EL (cell line): ENCODE results near the gene PCK1.
"Not testable (repeated sequence)": the region's sequence is repeated elsewhere in the genome, so short reads cannot be mapped to it uniquely, and the experiment has no call there.

ENCODE experiments used
- DNase-seq: peaks from one replicate; pipeline ENCODE4 v3.0.0-alpha.2; 2016

PCK1 gene

DNA sequence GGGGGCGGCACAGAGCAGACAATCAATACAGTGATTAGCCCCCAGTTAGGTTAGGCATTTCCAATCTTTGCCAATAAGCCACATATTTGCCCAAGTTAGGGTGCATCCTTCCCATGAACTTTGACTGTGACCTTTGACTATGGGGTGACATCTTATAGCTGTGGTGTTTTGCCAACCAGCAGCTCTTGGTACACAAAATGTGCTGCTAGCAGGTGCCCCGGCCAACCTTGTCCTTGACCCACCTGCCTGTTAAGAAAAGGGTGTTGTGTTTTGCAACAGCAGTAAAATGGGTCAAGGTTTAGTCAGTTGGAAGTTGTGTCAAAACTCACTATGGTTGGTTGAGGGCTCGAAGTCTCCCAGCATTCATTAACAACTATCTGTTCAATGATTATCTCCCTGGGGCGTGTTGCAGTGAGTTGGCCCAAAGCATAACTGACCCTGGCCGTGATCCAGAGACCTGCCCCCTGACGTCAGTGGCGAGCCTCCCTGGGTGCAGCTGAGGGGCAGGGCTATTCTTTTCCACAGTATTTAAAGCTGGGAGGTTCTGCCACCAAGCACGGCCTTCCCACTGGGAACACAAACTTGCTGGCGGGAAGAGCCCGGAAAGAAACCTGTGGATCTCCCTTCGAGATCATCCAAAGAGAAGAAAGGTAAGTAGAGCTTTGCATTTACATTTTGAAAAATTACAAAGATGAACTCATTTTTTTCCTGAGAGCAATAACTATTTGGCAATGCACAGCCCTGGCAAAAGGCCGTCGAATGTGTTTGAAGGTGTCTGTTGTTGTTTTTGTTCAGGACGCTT is at the start of gene PCK1:
Gene PCK1, plus strand, starts transcription at position 557 of the 802 bp plus-strand sequence. CDS start 302 bp downstream, outside the sequence.
- DNase-seq = peak; percentile 21

DNA sequence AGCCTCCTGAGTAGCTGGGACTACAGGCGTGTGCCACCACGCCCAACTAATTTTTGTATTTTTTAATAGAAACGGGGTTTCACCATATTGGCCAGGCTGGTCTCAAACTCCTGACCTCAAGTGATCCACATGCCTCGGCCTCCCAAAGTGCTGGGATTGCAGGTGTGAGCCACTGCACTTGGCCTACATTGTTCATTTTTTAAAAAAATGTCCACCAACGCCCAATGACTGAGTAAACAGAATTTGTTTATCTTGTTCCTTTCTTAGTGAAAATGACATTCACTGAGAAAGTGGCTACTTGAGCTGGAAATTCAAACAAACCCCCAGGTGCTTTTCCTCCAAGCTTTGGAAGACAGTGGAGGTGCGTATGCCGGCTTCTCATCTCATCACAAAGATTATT is 49.2 kb upstream of the PCK1 start:
- DNase-seq = not testable (repeated sequence)

DNA sequence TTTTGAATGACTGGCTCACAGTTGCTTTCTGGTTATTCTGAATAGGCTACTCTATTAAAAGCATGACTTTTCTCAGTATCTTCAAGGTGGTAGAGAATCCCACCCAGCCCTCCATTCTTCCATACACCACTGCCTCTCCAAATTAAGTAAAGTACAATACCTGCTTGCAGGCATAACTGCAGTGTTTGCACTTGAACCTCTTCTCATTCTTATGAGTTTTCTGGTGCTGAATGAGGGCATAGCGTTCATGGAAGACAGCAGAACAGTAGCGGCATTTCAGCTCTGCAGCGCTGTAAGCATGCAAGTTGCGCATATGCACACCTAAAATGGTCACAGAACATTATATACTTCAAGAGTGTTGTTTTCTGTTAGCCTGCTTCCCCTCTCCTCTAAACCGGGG is 48.5 kb upstream of the PCK1 start:
- no peak for DNase-seq

DNA sequence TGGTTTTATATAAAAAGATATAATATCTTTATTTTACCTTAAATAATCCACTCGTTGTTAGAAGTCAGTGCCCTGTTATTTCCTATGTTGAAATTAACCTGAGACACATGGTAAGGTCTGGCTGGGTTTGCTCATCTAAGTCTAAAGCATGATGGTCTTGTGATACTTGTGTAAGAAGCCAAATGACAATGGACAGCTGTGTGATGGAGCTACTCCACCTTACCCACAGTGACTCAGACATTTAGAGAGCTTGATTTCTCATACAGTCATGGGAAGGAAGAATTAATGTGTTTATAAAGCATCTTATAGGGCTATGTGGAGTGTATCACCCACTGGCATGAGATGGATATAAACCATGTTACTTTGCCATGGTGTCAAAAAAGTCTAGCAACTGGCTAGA is 47.7 kb upstream of the PCK1 start:
- no peak for DNase-seq

DNA sequence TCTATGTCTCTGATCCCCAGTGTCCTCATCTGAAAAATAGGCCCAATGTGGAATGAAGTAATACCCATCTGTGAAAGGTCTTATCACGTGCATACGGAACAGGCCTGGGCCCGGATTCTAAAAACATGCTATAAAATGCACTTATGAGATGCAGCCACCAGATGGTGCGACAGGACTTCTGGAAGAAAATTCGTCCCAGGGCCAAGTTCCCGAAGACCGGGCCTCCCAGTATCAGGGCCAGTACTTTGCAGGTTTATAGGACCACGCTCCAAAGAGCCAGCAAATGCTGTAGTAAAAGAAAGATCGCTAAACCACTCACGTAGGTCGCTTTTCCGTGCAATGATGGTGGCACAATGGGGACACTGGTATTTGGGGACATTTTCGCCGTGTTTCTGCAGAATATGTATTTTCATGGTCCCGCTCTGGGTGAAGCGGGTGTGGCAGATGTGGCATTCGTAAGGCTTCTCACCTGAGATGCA is 46.6 kb upstream of the PCK1 start:
- DNase-seq = peak; percentile 62

DNA sequence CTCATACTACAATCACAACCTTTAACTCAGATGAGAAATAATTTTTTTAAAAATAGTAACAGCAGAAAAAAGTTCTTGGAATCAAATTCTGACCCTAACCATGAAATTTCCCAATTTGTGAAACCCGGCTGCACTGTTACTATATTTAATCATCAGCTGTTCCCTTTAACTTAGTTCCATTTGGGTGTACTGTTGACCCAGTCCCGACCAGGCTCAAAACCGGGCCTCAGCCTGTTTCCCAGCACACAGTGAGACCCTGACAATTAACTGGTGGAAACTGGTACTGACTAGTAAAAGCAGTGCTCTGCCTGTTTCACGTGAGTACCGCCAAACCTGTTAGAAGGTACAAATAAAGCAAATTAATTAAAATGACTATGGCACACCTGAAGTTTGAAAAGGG is 43.0 kb upstream of the PCK1 start:
- DNase-seq = no peak

DNA sequence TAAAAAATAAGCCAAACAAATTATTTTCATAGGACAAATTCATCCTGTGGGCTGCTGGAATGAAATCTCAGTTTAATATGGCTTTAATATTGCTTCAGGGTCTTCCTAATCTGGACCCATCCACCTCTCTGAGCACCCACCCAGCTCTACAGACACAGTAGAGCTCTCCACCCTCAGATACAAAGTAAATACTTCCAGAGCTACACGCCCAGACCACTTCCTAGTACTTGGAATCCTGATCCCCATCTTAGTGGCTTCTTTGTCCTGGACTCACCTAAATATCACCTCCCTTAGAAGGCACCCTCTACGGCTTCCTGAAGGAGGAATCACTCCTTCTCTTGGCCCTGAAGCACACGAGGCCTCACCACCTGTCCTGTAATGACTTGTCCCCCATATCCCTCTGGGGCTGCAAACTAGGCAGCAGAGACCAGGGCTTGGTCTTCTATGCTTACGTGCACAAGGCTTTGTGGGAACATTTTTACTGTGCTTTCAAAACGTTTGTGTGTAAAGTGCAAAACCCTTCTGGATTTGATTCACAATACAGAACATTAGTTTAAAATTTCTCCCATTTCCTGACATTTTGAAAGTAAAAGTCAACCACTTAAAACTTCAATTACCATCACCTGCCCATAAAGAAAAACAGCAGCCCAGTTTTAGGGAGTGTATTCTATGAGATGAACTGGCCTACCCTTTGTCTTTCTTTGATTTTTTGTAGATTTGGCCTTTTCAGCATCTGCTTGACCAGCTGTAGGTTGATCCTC is 38.4 kb upstream of the PCK1 start:
- DNase-seq = no peak

DNA sequence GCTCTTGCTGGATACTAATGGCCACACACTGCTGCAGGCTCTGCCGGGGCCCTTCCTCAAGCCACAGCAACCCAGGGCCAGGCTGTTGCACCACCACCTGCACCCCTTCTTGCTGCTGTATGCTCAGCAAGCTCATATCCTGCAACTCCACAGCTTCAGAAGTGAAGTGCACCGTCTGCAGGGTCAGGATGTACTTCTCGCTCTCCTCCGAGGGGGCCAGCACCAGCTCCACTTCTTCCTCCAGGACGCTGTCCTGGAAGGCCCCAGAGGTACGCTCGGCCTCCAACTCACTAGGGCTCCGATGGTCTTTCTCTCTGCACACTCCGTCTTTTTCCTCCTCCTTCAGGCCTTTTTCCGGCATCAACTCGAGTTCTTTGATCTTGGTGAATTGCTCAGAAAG is 37.1 kb upstream of the PCK1 start:
- no peak for DNase-seq

DNA sequence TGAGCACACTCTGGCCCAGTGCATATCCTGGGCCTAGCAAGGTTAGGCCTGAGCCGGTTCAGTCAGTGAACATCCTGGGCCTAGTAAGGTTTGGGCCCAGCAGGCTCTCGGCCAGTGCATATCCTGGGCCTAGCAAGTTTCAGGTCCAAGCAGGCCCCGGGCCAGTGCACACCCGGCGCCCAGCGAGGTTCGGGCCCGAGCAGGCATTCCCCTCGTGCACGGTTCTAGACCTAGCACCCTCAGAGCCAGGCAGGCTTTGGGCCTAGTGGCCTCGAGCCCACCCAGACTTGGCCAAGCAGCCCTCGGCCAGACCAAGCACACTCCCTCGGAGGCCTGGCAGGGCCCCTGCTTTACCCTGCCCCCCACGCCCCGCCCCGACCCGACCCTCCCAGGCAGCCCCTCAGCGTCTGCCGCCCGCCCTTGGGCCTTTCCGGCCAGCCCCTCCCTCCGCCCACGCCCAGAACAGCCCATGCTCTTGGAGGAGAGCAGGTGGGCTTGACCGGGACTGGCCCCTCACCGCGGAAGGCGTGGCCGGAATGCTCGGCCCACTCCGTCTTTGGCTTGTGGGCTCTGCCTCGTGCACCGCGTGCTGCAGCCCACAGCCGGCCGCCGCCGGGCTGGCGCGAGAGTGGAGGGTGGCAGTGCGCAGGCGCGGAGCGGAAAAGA is 36.3 kb upstream of the PCK1 start, which contains the start of gene CTCFL:
Gene CTCFL, minus strand, starts transcription at position 630 of the 666 bp plus-strand sequence. CDS start 935 bp downstream, outside the sequence.
- DNase-seq = no peak

DNA sequence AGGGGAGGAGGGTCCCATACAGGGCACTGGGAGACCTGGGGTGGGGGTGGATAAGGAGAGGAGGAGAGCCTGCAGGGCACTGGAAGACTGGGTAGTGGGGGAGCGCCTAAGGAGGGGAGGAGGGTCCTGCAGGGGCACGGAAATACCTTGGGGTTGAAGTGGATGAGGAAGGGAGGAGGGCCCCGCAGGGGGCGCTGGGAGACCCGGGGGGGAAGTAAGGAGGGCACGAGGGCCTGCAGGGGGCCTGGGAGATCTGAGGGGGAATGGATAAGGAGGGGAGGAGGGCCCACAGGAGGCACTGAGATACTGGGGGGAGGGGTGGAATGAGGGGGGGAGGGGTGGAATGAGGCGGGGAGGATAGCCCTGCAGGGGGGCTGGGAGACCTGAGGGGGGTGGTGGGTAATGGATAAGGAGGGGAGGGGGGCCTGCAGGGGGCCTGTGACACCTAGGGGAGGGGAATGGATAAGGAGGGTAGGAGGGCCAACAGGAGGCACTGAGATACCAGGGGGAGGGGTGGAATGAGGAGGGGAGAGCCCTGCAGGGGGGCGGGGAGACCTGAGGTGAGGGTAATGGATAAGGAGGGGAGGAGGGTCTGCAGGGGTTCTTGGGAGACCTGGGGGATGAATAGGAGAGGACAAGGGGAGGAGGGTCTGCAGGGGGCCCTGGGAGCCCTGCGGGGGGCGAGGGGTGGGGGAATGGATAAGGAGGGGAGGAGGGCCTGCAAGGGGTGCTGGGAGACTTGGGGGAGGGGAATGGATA is 35.4 kb upstream of the PCK1 start:
- no peak for DNase-seq

DNA sequence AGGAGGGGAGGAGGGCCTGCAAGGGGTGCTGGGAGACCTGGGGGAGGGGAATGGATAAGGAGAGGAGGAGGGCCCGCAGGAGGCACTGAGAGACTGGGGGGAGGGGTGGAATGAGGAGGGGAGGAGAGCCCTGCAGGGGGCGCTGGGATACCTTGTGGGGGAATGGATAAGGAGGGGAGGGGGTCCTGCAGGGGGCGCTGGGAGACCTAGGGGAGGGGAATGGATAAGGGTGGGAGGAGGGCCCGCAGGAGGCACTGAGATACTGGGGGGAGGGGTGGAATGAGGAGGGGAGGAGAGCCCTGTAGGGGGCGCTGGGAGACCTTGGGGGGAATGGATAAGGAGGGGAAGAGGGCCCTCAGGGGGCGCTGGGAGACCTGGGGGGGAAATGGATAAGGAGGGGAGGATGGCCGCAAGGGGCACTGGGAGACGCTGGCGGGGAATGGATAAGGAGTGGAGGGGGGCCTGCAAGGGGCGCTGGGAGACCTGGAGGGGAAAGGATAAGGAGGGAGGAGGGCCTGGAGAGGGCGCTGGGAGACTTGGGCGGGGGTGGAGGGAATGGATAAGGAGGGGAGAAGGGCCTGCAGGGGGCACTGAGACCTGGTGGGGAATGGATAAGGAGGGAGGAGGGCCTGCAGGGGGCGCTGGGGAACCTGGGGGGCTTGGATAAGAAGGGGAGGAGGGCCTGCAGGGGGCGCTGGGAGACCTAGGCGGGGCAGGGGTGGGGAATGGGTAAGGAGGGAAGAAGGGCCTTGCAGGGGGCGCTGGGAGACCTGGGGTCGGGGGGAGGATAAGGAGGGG is 34.6 kb upstream of the PCK1 start:
- DNase-seq = peak; percentile 4

DNA sequence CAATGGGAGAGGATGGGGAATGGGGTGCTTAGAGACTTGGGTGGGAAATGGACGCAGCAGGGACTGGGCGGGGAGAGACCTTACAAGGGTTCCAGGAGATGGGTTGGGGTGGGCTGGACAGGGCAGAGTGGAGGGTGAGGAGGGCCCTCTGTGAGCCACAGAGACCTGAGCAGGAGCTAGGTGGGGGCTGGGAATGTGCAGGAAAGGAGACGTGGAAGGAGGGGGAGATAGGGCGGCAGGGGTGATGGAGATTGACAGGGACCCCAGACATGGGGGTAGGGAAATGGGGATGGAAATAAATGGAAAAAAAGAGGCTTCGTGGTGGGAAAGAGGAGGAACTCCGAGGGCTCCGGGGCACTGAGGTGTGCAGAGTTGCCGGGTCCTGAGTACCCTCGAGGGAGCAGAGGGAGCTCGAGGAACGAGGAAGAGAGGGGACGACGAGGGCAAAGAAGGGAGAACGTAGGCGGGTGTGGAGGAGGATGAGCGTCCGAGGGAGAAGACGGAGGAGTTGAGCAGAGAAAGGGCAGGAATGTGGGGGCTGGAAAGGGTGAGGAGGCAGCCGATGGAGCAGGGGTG is 33.9 kb upstream of the PCK1 start:
- no peak for DNase-seq

DNA sequence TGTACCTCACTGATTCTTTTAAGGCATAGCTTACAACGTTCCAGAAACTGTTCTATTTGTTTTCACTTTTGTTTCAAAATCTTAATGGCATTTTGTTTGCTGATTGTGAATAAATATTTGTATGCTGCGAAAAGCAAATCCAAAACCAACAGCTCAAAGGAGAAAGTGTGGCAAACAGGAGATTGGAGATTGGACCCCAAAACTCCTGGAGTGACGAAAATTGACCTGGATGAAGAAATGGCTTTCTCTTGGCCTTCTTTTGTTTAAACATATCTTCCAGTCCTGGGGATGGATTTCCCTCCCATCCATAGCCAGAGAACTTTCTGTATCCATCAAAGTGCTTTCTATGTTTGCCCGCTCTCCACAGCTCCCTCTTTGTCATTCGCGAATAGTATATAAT is 33.2 kb upstream of the PCK1 start:
- DNase-seq = no peak

DNA sequence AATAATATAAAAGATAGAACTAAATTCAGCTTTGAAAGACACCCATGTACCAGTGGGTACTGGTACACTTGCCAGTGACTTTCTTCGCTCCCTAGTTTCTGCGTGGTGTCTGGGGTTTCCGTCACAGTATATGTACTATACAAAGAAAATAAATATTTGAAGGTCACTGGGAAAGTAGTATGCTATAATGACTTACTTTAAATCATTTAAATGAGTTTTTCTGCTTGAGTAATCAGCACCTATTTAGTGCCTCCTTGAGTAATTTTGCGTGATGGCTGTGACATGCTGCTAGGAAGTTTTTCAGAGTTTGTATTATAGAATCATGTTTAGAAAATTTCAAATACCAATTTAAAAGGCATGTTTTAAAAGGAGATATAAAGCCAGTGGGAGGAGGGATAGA is 32.8 kb upstream of the PCK1 start:
- DNase-seq = no peak

DNA sequence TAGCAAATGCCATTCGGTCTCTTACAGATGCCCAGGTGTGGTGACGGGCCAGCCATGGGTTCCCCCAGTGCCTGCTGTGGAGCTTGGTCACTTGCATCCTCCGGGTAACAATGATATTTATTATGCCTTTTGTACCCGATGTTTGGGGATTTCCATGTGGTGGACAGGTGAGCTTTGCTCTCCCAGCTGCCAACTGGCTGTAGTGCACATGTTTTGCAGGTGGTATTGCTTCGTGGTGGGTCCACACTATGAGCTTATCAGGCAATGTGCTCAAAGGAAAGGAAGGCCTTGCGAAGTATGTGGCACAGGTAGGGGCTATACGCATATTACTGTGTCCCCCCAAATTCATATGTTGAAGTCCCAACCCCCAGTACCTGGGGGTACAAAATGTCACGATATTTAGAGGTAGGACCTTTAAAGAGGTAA is 31.7 kb upstream of the PCK1 start:
- DNase-seq = no peak

DNA sequence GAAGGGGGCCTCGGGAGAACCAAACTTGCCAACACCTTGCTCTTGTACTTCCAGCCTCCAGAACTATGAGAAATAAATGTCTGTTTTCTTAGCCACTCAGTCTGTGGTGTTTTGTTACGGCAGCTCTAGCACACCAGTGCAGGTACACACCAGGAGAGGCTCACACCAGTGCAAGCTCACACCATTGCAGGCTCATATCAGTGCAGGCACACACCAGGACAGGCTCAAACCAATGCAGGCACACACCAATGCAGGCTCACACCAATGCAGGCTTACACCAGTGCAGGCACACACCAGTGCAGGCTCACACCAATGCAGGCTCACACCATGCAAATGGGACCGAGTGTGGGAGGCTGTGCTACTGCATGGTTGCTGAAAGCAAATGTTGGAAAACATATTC is 31.1 kb upstream of the PCK1 start:
- DNase-seq = no peak

DNA sequence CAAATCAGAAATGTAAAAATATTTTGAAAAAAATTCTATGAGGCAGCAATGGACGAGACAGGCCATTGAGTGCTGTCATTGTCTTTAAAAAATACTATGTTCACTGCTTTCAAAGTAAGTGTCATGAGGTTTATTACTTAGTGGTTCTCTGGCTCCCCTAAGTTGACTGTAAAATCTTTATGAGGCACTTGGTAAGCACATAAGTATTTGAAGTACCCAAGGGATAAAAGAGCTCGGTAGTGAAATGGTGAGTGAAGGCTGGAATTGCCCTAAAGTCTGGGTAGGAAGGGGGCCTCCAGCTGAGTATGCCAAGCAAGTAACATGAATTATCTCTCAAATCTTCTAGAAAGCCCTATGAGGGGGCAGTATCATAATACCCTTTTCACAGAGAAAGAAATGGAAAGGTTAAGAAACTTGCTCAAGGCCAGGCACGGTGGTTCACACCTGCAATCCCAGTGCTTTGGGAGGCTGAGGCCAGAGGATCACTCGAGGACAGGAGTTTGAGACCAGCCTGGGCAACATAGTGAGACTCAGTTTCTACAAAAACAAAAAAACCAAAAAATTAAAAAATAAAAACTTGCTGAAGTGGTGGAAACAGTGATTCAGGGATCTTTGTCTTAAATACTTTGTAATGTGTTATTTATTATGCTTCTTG is 30.5 kb upstream of the PCK1 start:
- no peak for DNase-seq

DNA sequence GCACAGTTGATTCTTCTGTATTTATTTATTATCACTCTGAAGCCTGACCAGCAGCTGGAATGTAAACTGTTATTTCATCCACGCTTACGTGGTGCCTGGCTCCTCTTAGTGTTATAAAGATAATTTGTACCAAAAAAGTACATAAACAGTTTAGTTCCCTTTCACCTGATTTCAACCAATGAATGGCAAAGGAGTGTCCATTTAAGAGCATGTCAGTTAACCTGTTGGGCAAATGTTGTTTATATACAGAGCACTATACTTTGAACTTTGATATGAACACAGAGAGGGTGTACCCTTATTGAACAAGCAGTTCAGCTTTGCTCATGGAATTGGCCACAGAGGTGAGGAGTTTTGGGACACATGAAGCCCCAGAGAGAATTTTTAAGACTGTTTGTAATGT is 28.8 kb upstream of the PCK1 start:
- no peak for DNase-seq

DNA sequence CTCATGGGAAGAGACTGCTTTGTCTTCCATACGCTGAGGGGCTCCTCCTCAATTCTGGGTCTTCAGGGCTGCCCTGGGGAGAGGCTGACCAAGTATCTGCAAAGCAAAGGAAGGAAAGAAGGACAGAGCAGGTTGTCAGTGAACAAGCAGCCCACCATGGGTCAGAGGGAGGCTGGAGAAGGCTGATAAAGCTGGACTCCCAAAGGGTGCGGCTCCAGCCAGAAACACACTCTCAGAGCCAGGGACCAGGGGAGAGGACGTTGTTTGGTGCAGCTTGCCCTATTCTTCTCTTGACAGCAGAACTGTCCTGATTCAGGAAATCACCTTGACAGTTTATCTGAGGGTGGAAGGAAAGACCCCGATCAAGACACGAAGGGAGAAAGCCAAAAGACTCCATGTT is 25.6 kb upstream of the PCK1 start:
- no peak for DNase-seq

DNA sequence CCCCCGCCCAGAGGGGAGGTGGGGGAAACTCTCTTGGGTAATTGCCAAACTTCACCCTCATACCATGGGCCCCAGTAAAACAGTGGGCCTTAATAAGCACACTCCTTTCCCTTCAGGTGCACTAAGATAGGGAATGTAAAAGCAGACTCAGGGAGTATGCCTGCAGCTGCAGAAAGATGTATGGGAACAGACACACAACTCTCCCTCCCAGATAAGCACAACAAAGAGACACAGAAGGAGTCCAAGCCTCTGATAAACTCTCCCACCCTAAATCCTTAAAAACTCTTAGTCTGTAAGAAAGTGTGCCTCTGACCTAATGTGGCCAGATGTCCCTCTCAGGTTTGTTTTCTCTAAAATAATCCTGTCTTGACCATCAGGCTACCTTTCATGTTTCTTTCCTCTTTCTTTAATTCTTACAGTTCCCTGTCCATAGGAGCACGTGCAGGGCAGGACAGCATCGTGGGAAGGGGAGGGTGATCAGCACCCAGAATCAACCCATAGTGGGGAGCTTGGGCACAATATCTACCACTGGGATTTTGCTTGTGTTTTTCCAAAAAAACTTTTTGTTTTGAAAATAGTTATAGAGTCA is 24.7 kb upstream of the PCK1 start:
- DNase-seq = no peak
